ENCODE data around the gene VASP. TPM values are rescaled to one million over a fixed set of nuclear protein-coding genes. Genes with fewer than 3 reads are reported as not detected.
A peak's percentile ranks its signal among the peaks of the same experiment; 100 is the strongest.

The VASP gene
- total RNA-seq, 4 donors from 2014 or later: 47.0 to 132 (median 68.7) TPM

DNA sequence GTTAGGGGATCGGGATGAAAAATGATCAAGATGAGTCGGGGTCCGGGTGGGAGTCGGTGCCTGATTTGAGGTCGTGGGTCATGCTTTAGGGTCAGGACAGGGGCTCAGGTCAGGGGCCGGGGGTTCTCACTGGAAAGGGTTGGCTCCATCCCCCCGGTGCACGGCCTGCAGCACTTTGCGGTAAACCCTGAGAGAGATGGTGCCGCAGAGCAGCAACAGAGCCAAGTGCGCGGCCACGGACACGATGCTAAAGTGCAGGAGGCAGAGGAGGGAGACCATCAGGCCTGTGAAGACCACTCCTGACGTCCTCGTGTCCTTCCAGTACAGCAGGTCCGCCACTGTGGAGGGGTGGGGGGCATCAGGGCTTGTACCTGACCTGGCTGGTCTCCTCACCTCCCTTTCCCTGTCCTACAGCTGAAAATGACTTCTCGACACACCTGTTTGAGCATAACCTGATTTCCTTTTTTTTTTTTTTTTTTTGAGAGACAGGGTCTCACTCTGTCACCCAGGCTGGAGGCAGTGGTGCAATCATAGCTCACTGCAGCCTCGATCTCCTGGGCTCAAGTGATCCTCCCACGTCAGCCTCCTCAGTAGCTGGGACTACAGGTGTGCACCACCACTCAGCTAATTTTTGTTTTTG lies 17.9 kb upstream of the VASP start:
- TF ChIP-seq, protein P1, sequence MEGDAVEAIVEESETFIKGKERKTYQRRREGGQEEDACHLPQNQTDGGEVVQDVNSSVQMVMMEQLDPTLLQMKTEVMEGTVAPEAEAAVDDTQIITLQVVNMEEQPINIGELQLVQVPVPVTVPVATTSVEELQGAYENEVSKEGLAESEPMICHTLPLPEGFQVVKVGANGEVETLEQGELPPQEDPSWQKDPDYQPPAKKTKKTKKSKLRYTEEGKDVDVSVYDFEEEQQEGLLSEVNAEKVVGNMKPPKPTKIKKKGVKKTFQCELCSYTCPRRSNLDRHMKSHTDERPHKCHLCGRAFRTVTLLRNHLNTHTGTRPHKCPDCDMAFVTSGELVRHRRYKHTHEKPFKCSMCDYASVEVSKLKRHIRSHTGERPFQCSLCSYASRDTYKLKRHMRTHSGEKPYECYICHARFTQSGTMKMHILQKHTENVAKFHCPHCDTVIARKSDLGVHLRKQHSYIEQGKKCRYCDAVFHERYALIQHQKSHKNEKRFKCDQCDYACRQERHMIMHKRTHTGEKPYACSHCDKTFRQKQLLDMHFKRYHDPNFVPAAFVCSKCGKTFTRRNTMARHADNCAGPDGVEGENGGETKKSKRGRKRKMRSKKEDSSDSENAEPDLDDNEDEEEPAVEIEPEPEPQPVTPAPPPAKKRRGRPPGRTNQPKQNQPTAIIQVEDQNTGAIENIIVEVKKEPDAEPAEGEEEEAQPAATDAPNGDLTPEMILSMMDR (IDR thresholded peaks at IDR 0.05): no peak
- DNase-seq (ENCODE audit: low spot score) (no peak), ATAC-seq (ENCODE audit: low FRiP score) (no peak)

DNA sequence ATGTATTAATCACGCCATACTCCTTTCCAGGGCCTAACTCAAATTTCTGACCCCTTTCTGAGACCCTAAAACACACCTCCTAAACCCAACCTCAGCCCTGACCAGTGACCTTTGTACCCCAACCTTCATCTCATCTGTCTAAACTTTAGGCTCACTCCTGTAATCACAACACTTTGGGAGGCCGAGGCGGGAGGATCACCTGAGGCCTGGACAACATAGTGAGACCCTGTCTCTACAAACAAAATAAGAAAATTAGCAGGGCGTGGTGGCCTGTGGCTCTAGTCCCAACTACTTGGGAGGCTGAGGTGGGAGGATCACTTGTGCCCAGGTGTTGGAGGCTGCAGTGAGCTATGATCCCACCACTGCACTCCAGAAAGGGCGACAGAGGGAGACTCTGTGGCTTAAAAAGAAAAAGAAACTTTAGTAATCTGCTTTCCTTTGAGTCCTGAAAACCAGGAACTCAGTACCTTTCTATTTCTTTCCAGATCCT lies 15.1 kb upstream of the VASP start:
- ATAC-seq (ENCODE audit: low FRiP score) (no peak), DNase-seq (ENCODE audit: low spot score) (no peak)
- TF ChIP-seq, protein P1 (IDR thresholded peaks at IDR 0.05): no peak

DNA sequence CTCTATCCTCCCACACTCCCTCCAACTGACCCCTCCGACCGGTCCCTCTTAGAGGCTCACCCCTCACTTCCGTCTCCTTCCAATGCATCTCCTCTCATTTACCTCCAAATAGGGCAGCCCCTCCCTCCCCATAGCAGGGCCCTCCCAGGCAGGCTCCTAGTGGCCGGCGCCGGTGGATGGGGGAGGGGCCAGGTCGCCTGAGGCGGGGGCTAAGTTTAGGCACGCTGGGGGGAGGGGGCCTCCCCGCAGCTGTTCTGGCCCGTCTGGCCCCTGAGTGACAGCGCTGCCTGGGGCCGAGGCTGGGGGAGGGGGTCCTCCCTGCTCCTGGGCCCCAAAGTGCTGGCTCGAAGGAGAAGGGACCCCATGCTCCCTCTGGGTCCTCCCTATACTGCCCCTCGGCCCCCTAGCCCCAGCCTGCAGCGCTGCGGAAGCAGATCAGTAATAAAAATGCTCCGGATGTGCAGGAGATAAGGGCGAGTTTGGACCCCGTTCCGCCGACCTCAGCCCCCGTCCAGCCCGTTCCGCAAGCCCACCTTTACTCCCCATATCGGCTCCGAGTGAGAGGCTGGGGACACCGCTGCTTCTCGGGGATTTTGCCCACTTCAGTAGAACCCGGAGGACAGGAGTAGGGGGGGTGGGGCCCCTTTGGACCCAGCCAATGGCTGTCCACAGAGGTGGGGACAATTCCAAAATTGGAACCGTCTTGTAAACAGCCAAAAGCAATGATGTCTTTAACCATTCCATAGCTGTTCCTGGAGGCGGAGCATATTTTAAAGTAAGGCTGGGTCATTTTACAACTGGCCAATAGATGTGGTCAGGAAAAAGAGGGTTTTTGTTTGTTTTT lies 14.4 kb upstream of the VASP start:
- ATAC-seq (ENCODE audit: low FRiP score) (no peak), DNase-seq (ENCODE audit: low spot score) (no peak)
- TF ChIP-seq, protein P1 (IDR thresholded peaks at IDR 0.05): no peak

DNA sequence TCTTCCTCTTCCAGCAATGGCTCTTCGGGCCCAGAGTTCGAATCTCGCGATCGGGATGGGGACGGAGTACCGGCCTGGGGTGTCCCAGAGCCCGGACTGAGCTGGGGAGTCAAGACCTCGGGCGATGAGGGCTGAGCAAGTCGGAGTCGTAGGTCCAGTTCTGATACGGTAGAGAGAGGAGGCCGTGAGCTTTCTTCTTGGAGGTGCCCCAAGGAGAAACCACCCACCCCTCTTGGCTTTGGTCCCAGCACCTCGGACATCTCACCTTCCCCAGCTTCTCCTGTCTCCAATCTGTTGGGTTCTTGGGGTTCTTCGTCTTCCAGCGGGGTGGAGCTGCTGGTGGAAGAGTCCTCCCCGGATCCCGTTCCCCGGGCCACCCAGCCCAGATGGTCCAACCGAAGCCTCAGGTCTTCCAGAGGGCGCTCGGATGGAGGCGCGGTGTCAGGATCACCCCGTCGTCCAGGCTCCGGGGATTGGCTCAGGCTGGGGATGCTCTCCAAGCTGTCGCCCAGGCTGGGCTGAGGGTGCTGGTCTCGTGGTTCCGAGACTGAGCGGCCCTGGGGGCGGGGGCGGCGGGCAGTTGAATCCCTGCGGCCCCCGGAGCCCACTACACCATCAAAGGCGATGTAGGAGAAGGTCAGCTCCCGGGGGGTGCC lies 12.9 kb upstream of the VASP start:
- no peak for DNase-seq (ENCODE audit: low spot score)
- ATAC-seq (ENCODE audit: low FRiP score): no peak
- TF ChIP-seq, protein P1 (IDR thresholded peaks at IDR 0.05): no peak

DNA sequence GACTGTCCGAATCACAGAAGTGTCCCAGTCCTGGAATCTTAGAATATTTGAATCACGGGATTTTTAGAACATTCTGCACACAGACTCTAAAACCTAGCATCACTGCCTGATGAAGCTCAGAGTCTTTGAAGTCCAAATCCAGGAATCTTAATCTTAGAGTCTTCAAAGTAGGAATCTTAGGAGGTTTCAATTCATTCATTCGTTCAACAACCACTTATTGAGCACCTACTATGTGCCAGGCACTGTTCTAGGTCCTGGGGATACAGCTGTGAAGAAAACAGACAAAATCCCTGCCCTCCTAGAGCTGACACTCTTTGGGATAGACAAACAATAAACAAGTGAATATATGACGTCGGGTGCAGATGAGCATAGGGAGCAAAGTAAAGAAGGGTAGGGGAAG lies 12.1 kb upstream of the VASP start:
- ATAC-seq (ENCODE audit: low FRiP score) (no peak), DNase-seq (ENCODE audit: low spot score) (no peak)
- TF ChIP-seq, protein P1 (IDR thresholded peaks at IDR 0.05): no peak

DNA sequence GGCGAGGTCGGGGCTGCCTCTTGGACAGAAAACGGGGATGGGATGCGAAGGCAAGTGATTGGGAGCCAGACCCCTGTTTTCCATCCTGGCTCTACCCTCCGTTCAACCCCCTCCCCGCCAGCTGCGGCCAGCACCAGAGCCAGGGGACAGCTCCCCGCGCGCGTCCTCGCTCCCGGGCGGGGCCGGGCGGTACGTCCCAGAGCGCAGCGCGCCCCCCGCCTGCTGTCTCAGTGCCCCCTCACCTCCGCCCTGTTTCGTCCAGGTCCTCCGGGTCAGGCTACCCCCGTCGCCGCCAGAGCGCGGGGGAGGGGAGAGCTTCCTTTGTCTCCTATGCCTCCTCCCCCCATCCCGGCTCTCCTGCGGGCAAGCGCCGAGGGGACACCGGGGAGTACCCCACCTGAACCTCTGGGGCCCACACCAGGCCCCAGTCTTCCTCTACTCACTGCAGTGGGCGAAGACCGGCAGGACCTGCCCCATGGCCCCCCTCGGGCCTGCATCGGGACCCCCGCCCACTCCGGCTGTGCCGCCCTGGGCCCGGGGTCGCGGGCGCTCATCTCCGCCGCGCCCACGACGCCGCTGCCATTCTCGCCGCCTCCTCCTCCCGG lies 10.8 kb upstream of the VASP start:
- TF ChIP-seq, protein P1 (IDR thresholded peaks at IDR 0.05): no peak
- no peak for DNase-seq (ENCODE audit: low spot score)
- ATAC-seq (ENCODE audit: low FRiP score): peak; percentile 6

Measured in omental fat pad (tissue), 4 donors.